ENCODE data around the gene CMC1. TPM values are rescaled to one million over a fixed set of nuclear protein-coding genes. Genes with fewer than 3 reads are reported as not detected.
"Not testable (repeated sequence)": the region's sequence is repeated elsewhere in the genome, so short reads cannot be mapped to it uniquely, and the experiment has no call there.

The CMC1 gene
- total RNA-seq, 1 donor from 2014 or later, result 20.1 TPM

GRCh38 chr3:28267984-28268849 lies 26.8 kb downstream of the CMC1 start:
- Histone ChIP-seq H3K4me3 (ENCODE audit: low read depth, low read length) (no peak overlapping the region), H3K36me3 (ENCODE audit: control insufficient read depth, insufficient read depth, low read length) (no peaks in the 10 kb centered on the region), H3K27me3 (ENCODE audit: control insufficient read depth, insufficient read depth, low read length) (no peaks in the 10 kb centered on the region)
- no peak for DNase-seq (ENCODE audit: low read depth)
- no peak for TF ChIP-seq CTCF (IDR thresholded peaks at IDR 0.05; ENCODE audit: insufficient read depth, low read length, poor library complexity, severe bottlenecking)

- no peak for DNase-seq (ENCODE audit: low read depth)
- Histone ChIP-seq H3K27me3 (ENCODE audit: control insufficient read depth, insufficient read depth, low read length) (no peaks in the 10 kb centered on the region), H3K36me3 (ENCODE audit: control insufficient read depth, insufficient read depth, low read length) (no peaks in the 10 kb centered on the region), H3K4me3 (ENCODE audit: low read depth, low read length) (no peak overlapping the region)
- TF ChIP-seq CTCF (IDR thresholded peaks at IDR 0.05; ENCODE audit: insufficient read depth, low read length, poor library complexity, severe bottlenecking), result peak; percentile 19
These were observed 27.6 kb downstream of the CMC1 start for GRCh38 chr3:28268989-28269388.

- not testable (repeated sequence) for DNase-seq (ENCODE audit: low read depth); H3K4me3 ChIP-seq (ENCODE audit: low read depth, low read length); H3K36me3 ChIP-seq (ENCODE audit: control insufficient read depth, insufficient read depth, low read length); H3K27me3 ChIP-seq (ENCODE audit: control insufficient read depth, insufficient read depth, low read length)
These were observed 28.5 kb downstream of the CMC1 start for GRCh38 chr3:28269884-28270283.

GRCh38 chr3:28273837-28274236 lies 32.4 kb downstream of the CMC1 start:
- no peak for DNase-seq (ENCODE audit: low read depth)
- Histone ChIP-seq H3K4me3 (ENCODE audit: low read depth, low read length) (no peak overlapping the region), H3K36me3 (ENCODE audit: control insufficient read depth, insufficient read depth, low read length) (peaks cover 2% of the 10 kb centered on the region), H3K27me3 (ENCODE audit: control insufficient read depth, insufficient read depth, low read length) (no peaks in the 10 kb centered on the region)
- TF ChIP-seq CTCF (IDR thresholded peaks at IDR 0.05; ENCODE audit: insufficient read depth, low read length, poor library complexity, severe bottlenecking), result no peak

GRCh38 chr3:28278918-28279317 lies 37.5 kb downstream of the CMC1 start:
- H3K36me3 ChIP-seq (ENCODE audit: control insufficient read depth, insufficient read depth, low read length), result peaks cover 2% of the 10 kb centered on the region
- no peaks in the 10 kb centered on the region for H3K27me3 ChIP-seq (ENCODE audit: control insufficient read depth, insufficient read depth, low read length)
- no peak for DNase-seq (ENCODE audit: low read depth)
- no peak for TF ChIP-seq CTCF (IDR thresholded peaks at IDR 0.05; ENCODE audit: insufficient read depth, low read length, poor library complexity, severe bottlenecking)
- no peak overlapping the region for H3K4me3 ChIP-seq (ENCODE audit: low read depth, low read length)

GRCh38 chr3:28279770-28280169 lies 38.4 kb downstream of the CMC1 start:
- no peak for TF ChIP-seq CTCF (IDR thresholded peaks at IDR 0.05; ENCODE audit: insufficient read depth, low read length, poor library complexity, severe bottlenecking)
- DNase-seq (ENCODE audit: low read depth), result no peak
- Histone ChIP-seq H3K27me3 (ENCODE audit: control insufficient read depth, insufficient read depth, low read length) (no peaks in the 10 kb centered on the region), H3K4me3 (ENCODE audit: low read depth, low read length) (no peak overlapping the region), H3K36me3 (ENCODE audit: control insufficient read depth, insufficient read depth, low read length) (peaks cover 2% of the 10 kb centered on the region)
